ENCODE data around the gene CST9. TPM values are rescaled to one million over a fixed set of nuclear protein-coding genes. Genes with fewer than 3 reads are reported as not detected.

CST9 gene
- total and polyA plus RNA-seq, 9 donors: not detected

GRCh38 chr20:23603321-23603720 is 2.4 kb downstream of the CST9 start:
- intact Hi-C loops (cut with DNase I): loop anchor here in 3 of 4 donors (5.0 to 10.0 kb wide), 4 partner anchors 159 to 381 kb away; partner anchors contain the start of genes CSTL1 (in 1 of the 3) and GGTLC1 (in 1 of the 3)
- H3K9me3 ChIP-seq: no peaks in the 10 kb centered on the region
- WGBS, 3 donors: 85 to 94% (median 89%) methylated on average over 4 of the region's 4 CpGs
- H3K4me3 ChIP-seq: no peak overlapping the region
- H3K27me3 ChIP-seq: no peaks in the 10 kb centered on the region
- H3K4me1 ChIP-seq (ENCODE audit: insufficient read depth): no peaks in the 10 kb centered on the region
- no peak for DNase-seq
- H3K36me3 ChIP-seq: no peaks in the 10 kb centered on the region
- H3K27ac ChIP-seq: no peak overlapping the region
- no peak for TF ChIP-seq POLR2A (IDR thresholded peaks at IDR 0.05)
- TF ChIP-seq CTCF (IDR thresholded peaks at IDR 0.05): no peak
- TF ChIP-seq EP300 (IDR thresholded peaks at IDR 0.05): no peak

- Histone ChIP-seq H3K27me3 (no peaks in the 10 kb centered on the region), H3K9me3 (no peaks in the 10 kb centered on the region), H3K4me1 (ENCODE audit: insufficient read depth) (no peaks in the 10 kb centered on the region), H3K27ac (no peak overlapping the region), H3K4me3 (no peak overlapping the region), H3K36me3 (no peaks in the 10 kb centered on the region)
- no peak for DNase-seq
- no peak for TF ChIP-seq EP300 (IDR thresholded peaks at IDR 0.05)
- 66 to 73% (median 68%) methylated on average over 6 of the region's 6 CpGs for WGBS, 3 donors
- intact Hi-C loops (cut with DNase I): loop anchor here in 3 of 4 donors (5.0 to 10.0 kb wide), 4 partner anchors 158 to 382 kb away; partner anchors contain the start of genes CSTL1 (in 1 of the 3) and GGTLC1 (in 1 of the 3)
Observed at GRCh38 chr20:23602699-23603098, 3.0 kb downstream of the CST9 start.

- WGBS, 3 donors: 50 to 66% (median 55%) methylated on average over 2 of the region's 2 CpGs
- H3K27ac ChIP-seq: no peak overlapping the region
- intact Hi-C loops (cut with DNase I): loop anchor here in 3 of 4 donors (5.0 to 10.0 kb wide), 4 partner anchors 157 to 383 kb away; partner anchors contain the start of genes CSTL1 (in 1 of the 3) and GGTLC1 (in 1 of the 3)
- no peak for DNase-seq
- TF ChIP-seq CTCF (IDR thresholded peaks at IDR 0.05): no peak
- TF ChIP-seq EP300 (IDR thresholded peaks at IDR 0.05): no peak
- no peak for TF ChIP-seq POLR2A (IDR thresholded peaks at IDR 0.05)
- H3K4me3 ChIP-seq: no peak overlapping the region
- no peaks in the 10 kb centered on the region for H3K9me3 ChIP-seq
- H3K36me3 ChIP-seq: no peaks in the 10 kb centered on the region
- no peaks in the 10 kb centered on the region for H3K27me3 ChIP-seq
- H3K4me1 ChIP-seq (ENCODE audit: insufficient read depth): no peaks in the 10 kb centered on the region
Observed at GRCh38 chr20:23602241-23602640, 3.5 kb downstream of the CST9 start.

GRCh38 chr20:23601715-23602114 is 4.0 kb downstream of the CST9 start:
- no peaks in the 10 kb centered on the region for H3K9me3 ChIP-seq
- H3K27ac ChIP-seq: no peak overlapping the region
- H3K36me3 ChIP-seq: no peaks in the 10 kb centered on the region
- DNase-seq: no peak
- no peak overlapping the region for H3K4me3 ChIP-seq
- intact Hi-C loops (cut with DNase I): loop anchor here in 3 of 4 donors (5.0 to 10.0 kb wide), 4 partner anchors 157 to 383 kb away; partner anchors contain the start of genes CSTL1 (in 1 of the 3) and GGTLC1 (in 1 of the 3)
- TF ChIP-seq EP300 (IDR thresholded peaks at IDR 0.05) (no peak), CTCF (IDR thresholded peaks at IDR 0.05) (no peak), POLR2A (IDR thresholded peaks at IDR 0.05) (no peak)
- H3K27me3 ChIP-seq: no peaks in the 10 kb centered on the region
- H3K4me1 ChIP-seq (ENCODE audit: insufficient read depth): no peaks in the 10 kb centered on the region
- WGBS, 3 donors: 43 to 48% (median 44%) methylated on average over 4 of the region's 4 CpGs

GRCh38 chr20:23598481-23598880 is 7.2 kb downstream of the CST9 start:
- no peak for DNase-seq
- no peak for TF ChIP-seq CTCF (IDR thresholded peaks at IDR 0.05)
- intact Hi-C loops (cut with DNase I): no loop called here

More at GRCh38 chr20:23598481-23598880, 7.2 kb downstream of the CST9 start:
- Histone ChIP-seq H3K27me3 (no peaks in the 10 kb centered on the region), H3K36me3 (no peaks in the 10 kb centered on the region), H3K4me1 (ENCODE audit: insufficient read depth) (no peaks in the 10 kb centered on the region), H3K27ac (no peak overlapping the region), H3K4me3 (no peak overlapping the region), H3K9me3 (no peaks in the 10 kb centered on the region)

Measured in ovary (tissue), 9 donors.